Epithelial cell of esophagus (primary cell): ENCODE measurements around the gene IL1A.

Experiments used
- DNase-seq: peaks from one replicate; pipeline ENCODE4 v3.0.0; 2010; ENCODE audit warnings: low read depth
- H3K4me3 ChIP-seq: 2 replicates; pipeline ENCODE4 v1.5.1; 2011; ENCODE audit warnings: mild to moderate bottlenecking, low read length, control low read depth
- CTCF ChIP-seq: IDR thresholded peaks from 2 replicates; pipeline ENCODE4 v1.5.1; 2011; ENCODE audit warnings: low read depth, mild to moderate bottlenecking, low read length, control low read depth, inconsistent platforms; ENCODE audit not compliant: insufficient read depth; ENCODE audit errors: missing control alignments

The IL1A gene

DNA sequence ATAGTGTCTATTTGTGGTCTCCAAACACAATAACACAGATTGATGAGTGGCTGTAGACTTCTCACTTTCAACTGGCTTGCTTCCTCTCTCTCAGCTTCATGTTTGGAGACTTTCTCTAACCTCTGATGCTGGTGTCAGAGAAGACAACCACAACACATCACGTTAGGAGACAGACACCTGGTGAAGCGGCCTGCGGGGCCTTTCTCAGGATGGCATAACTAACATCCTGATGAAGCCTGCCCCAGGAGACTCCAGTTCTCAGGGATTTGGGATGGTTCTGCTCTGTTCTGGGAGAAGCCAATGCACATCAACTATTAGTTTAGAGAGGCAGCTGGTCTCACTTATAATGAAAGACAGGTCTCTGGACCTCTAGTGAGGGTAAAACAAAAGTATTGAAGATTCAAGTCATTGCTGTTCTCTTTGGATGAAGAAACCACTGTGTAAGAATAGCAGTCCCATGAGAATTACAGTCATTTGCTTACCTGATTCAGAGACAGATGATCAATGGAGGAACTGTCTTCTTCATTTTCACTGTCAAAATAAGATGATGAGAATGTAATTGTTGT, 2.0 kb downstream of the IL1A start:
- TF ChIP-seq CTCF: no peak
- no peak for DNase-seq

DNA sequence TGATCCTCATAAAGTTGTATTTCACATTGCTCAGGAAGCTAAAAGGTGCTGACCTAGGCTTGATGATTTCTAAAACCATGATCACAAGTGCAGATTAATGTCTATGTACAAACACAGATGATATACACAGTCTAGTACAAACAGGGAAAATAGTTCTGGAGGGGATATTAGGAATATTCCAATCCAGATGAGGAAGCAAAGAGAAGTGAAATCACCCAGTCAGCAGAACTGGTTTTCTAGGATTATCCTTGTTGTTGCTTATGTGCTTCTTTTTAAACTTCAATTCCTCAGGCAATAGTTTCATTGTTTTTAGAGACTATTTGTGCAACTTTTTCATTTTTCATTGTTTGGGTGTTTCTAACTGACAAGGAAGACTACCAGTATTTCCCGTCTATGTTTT, 4.7 kb downstream of the IL1A start:
- TF ChIP-seq CTCF: no peak
- DNase-seq: no peak
- H3K4me3 ChIP-seq: no peak overlapping the region

More for the DNA sequence above, 2.0 kb downstream of the IL1A start:
- H3K4me3 ChIP-seq: peak overlapping the region; percentile 80

DNA sequence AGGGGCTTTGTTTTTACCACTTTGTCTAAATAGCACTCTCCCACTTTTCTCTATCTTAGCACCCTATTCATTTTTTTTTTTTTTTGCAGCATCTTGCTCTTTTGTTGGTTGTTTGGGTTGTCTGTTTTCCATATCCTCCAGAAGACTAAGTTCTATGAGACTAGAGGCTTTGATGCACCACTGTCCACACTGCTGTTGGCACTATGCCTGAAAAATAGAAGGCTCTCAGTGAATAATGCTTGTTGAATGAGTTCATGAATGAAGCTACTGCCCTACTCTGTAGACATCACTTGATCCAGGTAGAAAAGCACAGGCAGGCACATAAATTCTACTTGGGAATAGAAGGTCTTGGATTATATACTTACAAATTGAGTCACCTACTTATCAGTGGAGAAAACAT, 7.3 kb downstream of the IL1A start:
- no peak for TF ChIP-seq CTCF
- no peak for DNase-seq

GRCh38 chr2:112776113-112776512, 8.2 kb downstream of the IL1A start:
- TF ChIP-seq CTCF: no peak
- H3K4me3 ChIP-seq: no peak overlapping the region
- DNase-seq: no peak

More for the DNA sequence above, 7.3 kb downstream of the IL1A start:
- H3K4me3 ChIP-seq: no peak overlapping the region

- DNase-seq: peak; percentile 39
- H3K4me3 ChIP-seq: no peak overlapping the region
- TF ChIP-seq CTCF: no peak
These were observed 9.6 kb downstream of the IL1A start for GRCh38 chr2:112774536-112775285.

GRCh38 chr2:112773556-112773955, 10.7 kb downstream of the IL1A start:
- no peak for TF ChIP-seq CTCF
- DNase-seq: peak; percentile 69
- no peak overlapping the region for H3K4me3 ChIP-seq
